CD8-positive, alpha-beta memory T cell (primary cell): ENCODE data around the gene ATOH8. TPM values are rescaled to one million over a fixed set of nuclear protein-coding genes. Genes with fewer than 3 reads are reported as not detected.

Experiments used
- CTCF ChIA-PET: fragments of 350-600 bp; sonication (Branson Sonifier 250); formaldehyde crosslinking; loops from one replicate; lab custom pipeline; 2021; ENCODE audit warnings: antibody characterized with exemption; lab: Charles Lee
- POLR2A ChIA-PET: fragments of 350-600 bp; sonication (Branson Sonifier 250); formaldehyde crosslinking; loops from one replicate; lab custom pipeline; 2021; ENCODE audit warnings: antibody characterized with exemption; lab: Charles Lee
- DNase-seq, 5 donors: peaks; one replicate each; pipeline versions ENCODE4 v3.0.0 to v3.0.0-alpha.2; 2020 to 2022; ENCODE audit warnings: mixed read lengths in 1 of 5
- H3K27ac ChIP-seq: one replicate; pipeline ENCODE4 v1.7.0; 2013; ENCODE audit warnings: low read depth, mild to moderate bottlenecking, low read length, moderate library complexity
- H3K27me3 ChIP-seq: 2 replicates; pipeline ENCODE4 v1.7.0; 2013; ENCODE audit warnings: low read length, mild to moderate bottlenecking; ENCODE audit not compliant: insufficient read depth, poor library complexity, severe bottlenecking
- H3K36me3 ChIP-seq: 2 replicates; pipeline ENCODE4 v1.7.0; 2013; ENCODE audit warnings: mild to moderate bottlenecking, low read length, moderate library complexity; ENCODE audit not compliant: insufficient read depth
- H3K4me1 ChIP-seq: 2 replicates; pipeline ENCODE4 v1.7.0; 2013; ENCODE audit warnings: mild to moderate bottlenecking, low read length, moderate library complexity; ENCODE audit not compliant: insufficient read depth
- H3K4me3 ChIP-seq: 2 replicates; pipeline ENCODE4 v1.7.0; 2013; ENCODE audit warnings: mild to moderate bottlenecking, low read length
- H3K9me3 ChIP-seq: 2 replicates; pipeline ENCODE4 v1.7.0; 2013; ENCODE audit warnings: mild to moderate bottlenecking, low read length
- H3K27ac Mint-ChIP-seq, 8 donors: one replicate each; pipeline ENCODE4 v1.8.0; 2020 to 2021; ENCODE audit warnings: mixed read lengths in 8 of 8, mild to moderate bottlenecking in 6 of 8, inconsistent platforms in 3 of 8, moderate library complexity in 3 of 8
- H3K27me3 Mint-ChIP-seq, 2 donors: one replicate each; pipeline ENCODE4 v1.8.0; 2020 to 2021; ENCODE audit warnings: mixed read lengths in 2 of 2, mild to moderate bottlenecking in 1 of 2, moderate library complexity in 1 of 2
- H3K36me3 Mint-ChIP-seq, 3 donors: one replicate each; pipeline ENCODE4 v1.8.0; 2020 to 2021; ENCODE audit warnings: mixed read lengths in 3 of 3, inconsistent platforms in 1 of 3, mild to moderate bottlenecking in 1 of 3
- H3K4me1 Mint-ChIP-seq, 3 donors: one replicate each; pipeline ENCODE4 v1.8.0; 2020 to 2021; ENCODE audit warnings: mixed read lengths in 3 of 3, inconsistent platforms in 1 of 3, mild to moderate bottlenecking in 1 of 3
- H3K4me3 Mint-ChIP-seq, 7 donors: one replicate each; pipeline ENCODE4 v1.8.0; 2020 to 2021; ENCODE audit warnings: mixed read lengths in 7 of 7, mild to moderate bottlenecking in 6 of 7, moderate library complexity in 4 of 7, inconsistent platforms in 2 of 7
- H3K9me3 Mint-ChIP-seq, 5 donors: one replicate each; pipeline ENCODE4 v1.8.0; 2020 to 2022; ENCODE audit warnings: mixed read lengths in 5 of 5, mild to moderate bottlenecking in 3 of 5, moderate library complexity in 2 of 5, inconsistent platforms in 1 of 5
- polyA plus RNA-seq: library from polyadenylated mRNA; unstranded; fragments of 300-500 nt; fragmentation: Illumina TruSeq; gene quantifications from one replicate; pipeline ENCODE4 v1.2.3, GENCODE V29; 2021
- total RNA-seq, 2 experiments: library from RNA; stranded (reverse); gene quantifications; one replicate each; pipeline ENCODE4 v1.2.3, GENCODE V29; 2021

The ATOH8 gene
- total and polyA plus RNA-seq, 3 experiments from 2014 or later, result not detected

- Histone ChIP-seq H3K9me3 (no peaks in the 10 kb centered on the region), H3K27me3 (peaks cover 24% of the 10 kb centered on the region), H3K36me3 (no peaks in the 10 kb centered on the region), H3K4me3 (no peak overlapping the region), H3K4me1 (no peaks in the 10 kb centered on the region), H3K27ac (no peak overlapping the region)
- Mint-ChIP-seq H3K36me3 (no peaks in the 10 kb centered on the region), H3K4me1 (peaks cover 4 to 5% (median 4%) of the 10 kb centered on the region in 3 donors), H3K4me3 (no peak overlapping the region), H3K27ac (no peak overlapping the region), H3K9me3 (peaks cover 0 to 2% (median 0%) of the 10 kb centered on the region in 5 donors), H3K27me3 (peaks cover 31 to 78% of the 10 kb centered on the region in 2 donors)
- CTCF ChIA-PET, result interaction anchor here (0.6 kb wide), 1 partner anchor 11 kb away, joined by 3 read pairs; no protein-coding TSS in a partner anchor
- POLR2A ChIA-PET, result no interaction called here
- no peak for DNase-seq
These were observed 7.1 kb downstream of the ATOH8 start for GRCh38 chr2:85760872-85761271.

GRCh38 chr2:85761512-85761944 is 7.7 kb downstream of the ATOH8 start:
- Mint-ChIP-seq H3K27me3 (peaks cover 27 to 81% of the 10 kb centered on the region in 2 donors), H3K4me1 (peaks cover under 1 to 4% (median 1%) of the 10 kb centered on the region in 3 donors), H3K4me3 (no peak overlapping the region), H3K27ac (no peak overlapping the region), H3K9me3 (peaks cover 0 to 2% (median 0%) of the 10 kb centered on the region in 5 donors), H3K36me3 (no peaks in the 10 kb centered on the region)
- ChIA-PET CTCF (interaction anchor here (0.6 to 1.2 kb wide), 2 partner anchors 12 to 15 kb away, joined by 3 read pairs; no protein-coding TSS in a partner anchor), POLR2A (no interaction called here)
- H3K4me3 ChIP-seq, result no peak overlapping the region
- H3K9me3 ChIP-seq, result no peaks in the 10 kb centered on the region
- peaks cover 17% of the 10 kb centered on the region for H3K27me3 ChIP-seq
- H3K4me1 ChIP-seq, result no peaks in the 10 kb centered on the region
- H3K36me3 ChIP-seq, result no peaks in the 10 kb centered on the region
- no peak overlapping the region for H3K27ac ChIP-seq
- DNase-seq, result no peak

GRCh38 chr2:85761946-85762345 is 8.2 kb downstream of the ATOH8 start:
- Histone ChIP-seq H3K4me3 (no peak overlapping the region), H3K27ac (no peak overlapping the region), H3K36me3 (no peaks in the 10 kb centered on the region), H3K9me3 (no peaks in the 10 kb centered on the region), H3K27me3 (peaks cover 13% of the 10 kb centered on the region), H3K4me1 (no peaks in the 10 kb centered on the region)
- Mint-ChIP-seq H3K36me3 (no peaks in the 10 kb centered on the region), H3K4me3 (no peak overlapping the region), H3K27ac (peak overlapping the region in 1 of 8 donors; percentile 26), H3K27me3 (peaks cover 25 to 81% of the 10 kb centered on the region in 2 donors), H3K4me1 (peaks cover 0 to 4% (median 0%) of the 10 kb centered on the region in 3 donors), H3K9me3 (peaks cover 0 to 2% (median 0%) of the 10 kb centered on the region in 5 donors)
- ChIA-PET POLR2A (no interaction called here), CTCF (interaction anchor here (1.2 kb wide), 1 partner anchor 16 kb away, joined by 3 read pairs; no protein-coding TSS in a partner anchor)
- no peak for DNase-seq

GRCh38 chr2:85763132-85763531 is 9.3 kb downstream of the ATOH8 start:
- no peak for DNase-seq
- Mint-ChIP-seq H3K27ac (no peak overlapping the region), H3K4me3 (no peak overlapping the region), H3K27me3 (peaks cover 18 to 79% of the 10 kb centered on the region in 2 donors), H3K9me3 (peaks cover 0 to 2% (median 0%) of the 10 kb centered on the region in 5 donors), H3K36me3 (no peaks in the 10 kb centered on the region), H3K4me1 (peaks cover 0 to 4% (median 0%) of the 10 kb centered on the region in 3 donors)
- no peaks in the 10 kb centered on the region for H3K4me1 ChIP-seq
- H3K4me3 ChIP-seq, result no peak overlapping the region
- H3K27ac ChIP-seq, result no peak overlapping the region
- H3K9me3 ChIP-seq, result no peaks in the 10 kb centered on the region
- peaks cover 11% of the 10 kb centered on the region for H3K27me3 ChIP-seq
- CTCF ChIA-PET, result no interaction called here
- POLR2A ChIA-PET, result no interaction called here
- no peaks in the 10 kb centered on the region for H3K36me3 ChIP-seq

GRCh38 chr2:85763831-85764230 is 10.0 kb downstream of the ATOH8 start:
- H3K4me1 ChIP-seq, result no peaks in the 10 kb centered on the region
- Mint-ChIP-seq H3K4me3 (no peak overlapping the region), H3K27me3 (peaks cover 18 to 80% of the 10 kb centered on the region in 2 donors), H3K9me3 (peaks cover 0 to 2% (median 0%) of the 10 kb centered on the region in 5 donors), H3K36me3 (no peaks in the 10 kb centered on the region), H3K4me1 (peaks cover 0 to 4% (median 0%) of the 10 kb centered on the region in 3 donors), H3K27ac (no peak overlapping the region)
- H3K36me3 ChIP-seq, result no peaks in the 10 kb centered on the region
- peaks cover 11% of the 10 kb centered on the region for H3K27me3 ChIP-seq
- no peaks in the 10 kb centered on the region for H3K9me3 ChIP-seq
- no peak overlapping the region for H3K27ac ChIP-seq
- DNase-seq, result no peak
- ChIA-PET CTCF (interaction anchor here (0.9 kb wide), 1 partner anchor 35 kb away, joined by 3 read pairs; no protein-coding TSS in a partner anchor), POLR2A (no interaction called here)
- no peak overlapping the region for H3K4me3 ChIP-seq

- Mint-ChIP-seq H3K27ac (peak overlapping the region in 2 of 8 donors; percentile 0 to 5), H3K4me1 (peaks cover 0 to 4% (median 0%) of the 10 kb centered on the region in 3 donors), H3K36me3 (no peaks in the 10 kb centered on the region), H3K4me3 (no peak overlapping the region), H3K9me3 (peaks cover 0 to 2% (median 0%) of the 10 kb centered on the region in 5 donors), H3K27me3 (peaks cover 11 to 74% of the 10 kb centered on the region in 2 donors)
- Histone ChIP-seq H3K4me1 (no peaks in the 10 kb centered on the region), H3K36me3 (no peaks in the 10 kb centered on the region), H3K9me3 (no peaks in the 10 kb centered on the region), H3K27ac (no peak overlapping the region), H3K27me3 (peaks cover 11% of the 10 kb centered on the region), H3K4me3 (no peak overlapping the region)
- POLR2A ChIA-PET, result no interaction called here
- CTCF ChIA-PET, result interaction anchor here (1.4 kb wide), 2 partner anchors 10 to 12 kb away, joined by 3 read pairs; no protein-coding TSS in a partner anchor
- DNase-seq, result no peak
These were observed 11.4 kb downstream of the ATOH8 start for GRCh38 chr2:85765081-85765731.

- peaks cover 8 to 71% of the 10 kb centered on the region in 2 donors for H3K27me3 Mint-ChIP-seq
- Histone ChIP-seq H3K4me3 (no peak overlapping the region), H3K27me3 (peaks cover 9% of the 10 kb centered on the region), H3K27ac (no peak overlapping the region), H3K4me1 (no peaks in the 10 kb centered on the region), H3K9me3 (no peaks in the 10 kb centered on the region), H3K36me3 (no peaks in the 10 kb centered on the region)
- no peak overlapping the region for H3K4me3 Mint-ChIP-seq
- no peak for DNase-seq
- H3K27ac Mint-ChIP-seq, result no peak overlapping the region
- H3K4me1 Mint-ChIP-seq, result peaks cover 0 to 4% (median 0%) of the 10 kb centered on the region in 3 donors
- peaks cover 0 to 2% (median 0%) of the 10 kb centered on the region in 5 donors for H3K9me3 Mint-ChIP-seq
- no peaks in the 10 kb centered on the region for H3K36me3 Mint-ChIP-seq
- ChIA-PET POLR2A (no interaction called here), CTCF (interaction anchor here (1.4 kb wide), 1 partner anchor 9 kb away, joined by 3 read pairs; no protein-coding TSS in a partner anchor)
These were observed 12.4 kb downstream of the ATOH8 start for GRCh38 chr2:85766229-85766628.
